HEK293T (cell line): ENCODE results near the gene MTM1.

Source experiments
- BHLHE40 ChIP-seq: fragments of 450-650 bp; IDR thresholded peaks from 2 replicates; pipeline ENCODE4 v1.6.1; 2016; ENCODE audit warnings: mild to moderate bottlenecking, moderate library complexity, borderline replicate concordance
- FOXA1 ChIP-seq: fragments of 450-650 bp; IDR thresholded peaks from 2 replicates; pipeline ENCODE4 v1.6.1; 2016; ENCODE audit warnings: mild to moderate bottlenecking
- LEF1 ChIP-seq: fragments of 450-650 bp; IDR thresholded peaks from 2 replicates; pipeline ENCODE4 v1.6.1; 2017; ENCODE audit warnings: mild to moderate bottlenecking, borderline replicate concordance
- NFRKB ChIP-seq: fragments of 450-650 bp; IDR thresholded peaks from 2 replicates; pipeline ENCODE4 v1.6.1; 2016; ENCODE audit warnings: mild to moderate bottlenecking, moderate library complexity
- SP1 ChIP-seq: fragments of 450-650 bp; IDR thresholded peaks from 2 replicates; pipeline ENCODE4 v1.6.1; 2017
- TARDBP ChIP-seq: fragments of 450-650 bp; IDR thresholded peaks from 2 replicates; pipeline ENCODE4 v1.6.1; 2016
- TF ChIP-seq, protein P1 (sequence below): fragments of 450-650 bp; IDR thresholded peaks from 2 replicates; pipeline ENCODE4 v1.6.1; 2016

DNA sequence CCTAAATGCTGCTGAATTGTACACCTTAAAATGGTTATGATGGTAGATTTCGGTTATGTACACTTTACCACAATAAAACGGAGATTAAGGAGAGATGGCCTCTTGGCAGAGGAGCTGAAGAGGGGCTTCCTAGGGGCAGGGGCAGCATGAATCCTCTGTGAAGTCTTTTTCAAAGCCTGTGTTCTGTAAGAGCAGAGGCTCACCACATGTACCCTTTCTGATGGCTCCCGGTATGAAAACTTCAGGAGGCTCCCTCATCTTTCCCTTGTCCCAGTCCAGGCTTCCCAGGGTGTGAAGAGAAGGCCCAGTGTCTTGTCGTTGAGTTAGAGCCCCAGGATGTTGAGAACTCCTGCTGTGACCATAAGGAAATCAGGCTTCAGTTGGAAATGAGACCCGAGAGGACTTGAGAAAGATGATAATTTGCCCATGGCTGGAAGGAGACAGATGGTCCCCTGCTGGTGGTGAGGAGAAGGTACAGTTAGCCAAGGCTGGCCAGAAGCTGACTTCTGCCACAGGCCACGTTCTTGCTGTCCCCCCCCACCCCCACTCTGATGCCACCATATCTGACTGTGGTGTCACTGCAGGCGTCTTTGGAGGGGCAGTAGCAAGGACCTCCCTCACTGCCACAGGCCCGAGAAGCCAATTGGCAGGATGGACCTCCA lies 31.8 kb upstream of the MTM1 start:
- no peak for TF ChIP-seq BHLHE40
- TF ChIP-seq SP1 = no peak
- TF ChIP-seq LEF1 = no peak
- TF ChIP-seq NFRKB = no peak
- TF ChIP-seq FOXA1 = no peak
- TF ChIP-seq, protein P1, sequence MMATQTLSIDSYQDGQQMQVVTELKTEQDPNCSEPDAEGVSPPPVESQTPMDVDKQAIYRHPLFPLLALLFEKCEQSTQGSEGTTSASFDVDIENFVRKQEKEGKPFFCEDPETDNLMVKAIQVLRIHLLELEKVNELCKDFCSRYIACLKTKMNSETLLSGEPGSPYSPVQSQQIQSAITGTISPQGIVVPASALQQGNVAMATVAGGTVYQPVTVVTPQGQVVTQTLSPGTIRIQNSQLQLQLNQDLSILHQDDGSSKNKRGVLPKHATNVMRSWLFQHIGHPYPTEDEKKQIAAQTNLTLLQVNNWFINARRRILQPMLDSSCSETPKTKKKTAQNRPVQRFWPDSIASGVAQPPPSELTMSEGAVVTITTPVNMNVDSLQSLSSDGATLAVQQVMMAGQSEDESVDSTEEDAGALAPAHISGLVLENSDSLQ = no peak
- no peak for TF ChIP-seq TARDBP
